Fibroblast of gingiva (primary cell): ENCODE results near the gene OR2AT4.
"Not testable (repeated sequence)": the region's sequence is repeated elsewhere in the genome, so short reads cannot be mapped to it uniquely, and the experiment has no call there.

ENCODE experiments used
- DNase-seq: peaks from one replicate; pipeline ENCODE4 v3.0.0-alpha.2; 2011; ENCODE audit warnings: low read depth

OR2AT4 gene

GRCh38 chr11:75103380-75104026, 6.8 kb upstream of the OR2AT4 start:
- DNase-seq, result peak; percentile 19

- DNase-seq, result no peak
These were observed 4.9 kb upstream of the OR2AT4 start for GRCh38 chr11:75101424-75102128.

GRCh38 chr11:75100314-75100713, 3.6 kb upstream of the OR2AT4 start:
- DNase-seq, result peak; percentile 4

- DNase-seq, result no peak
These were observed 3.0 kb upstream of the OR2AT4 start for GRCh38 chr11:75099635-75100034.

- DNase-seq, result not testable (repeated sequence)
These were observed 2.3 kb upstream of the OR2AT4 start for GRCh38 chr11:75098835-75099439.

- not testable (repeated sequence) for DNase-seq
These were observed 1.5 kb upstream of the OR2AT4 start for GRCh38 chr11:75098181-75098580.

- no peak for DNase-seq
These were observed 489 bp upstream of the OR2AT4 start for GRCh38 chr11:75097173-75097557.

- DNase-seq, result not testable (repeated sequence)
These were observed 2.3 kb downstream of the OR2AT4 start for GRCh38 chr11:75094382-75094781.

- no peak for DNase-seq
These were observed 6.0 kb downstream of the OR2AT4 start for GRCh38 chr11:75090671-75091177.

GRCh38 chr11:75087319-75088305, 9.1 kb downstream of the OR2AT4 start:
- no peak for DNase-seq

- no peak for DNase-seq
These were observed 11.8 kb downstream of the OR2AT4 start for GRCh38 chr11:75084883-75085282.

- no peak for DNase-seq
These were observed 13.5 kb downstream of the OR2AT4 start for GRCh38 chr11:75083217-75083605.

- DNase-seq, result no peak
These were observed 14.0 kb downstream of the OR2AT4 start for GRCh38 chr11:75082601-75083216.

- DNase-seq, result no peak
These were observed 17.1 kb downstream of the OR2AT4 start for GRCh38 chr11:75079546-75079945.

GRCh38 chr11:75078233-75078632, 18.4 kb downstream of the OR2AT4 start:
- no peak for DNase-seq

- no peak for DNase-seq
These were observed 19.4 kb downstream of the OR2AT4 start for GRCh38 chr11:75077316-75077715.

- DNase-seq, result no peak
These were observed 20.0 kb downstream of the OR2AT4 start for GRCh38 chr11:75076671-75077070.

GRCh38 chr11:75073459-75074190, 23.1 kb downstream of the OR2AT4 start:
- DNase-seq, result no peak

GRCh38 chr11:75072582-75072981, 24.1 kb downstream of the OR2AT4 start:
- no peak for DNase-seq

GRCh38 chr11:75069473-75069872, 27.2 kb downstream of the OR2AT4 start:
- DNase-seq, result no peak

GRCh38 chr11:75068993-75069392, 27.7 kb downstream of the OR2AT4 start:
- DNase-seq, result no peak
